SU-DHL-6 (cell line): ENCODE measurements around the gene NEGR1.

Experiments
- H2AFZ ChIP-seq: fragments of 200-600 bp; sonication (generic); 2 replicates; pipeline ENCODE4 v1.6.1; 2014; ENCODE audit warnings: low read depth, mild to moderate bottlenecking, moderate library complexity, mixed read lengths, antibody characterized with exemption, low read length; ENCODE audit not compliant: severe bottlenecking
- H3F3A ChIP-seq: fragments of 200-600 bp; shearing (Covaris generic); 2 replicates; pipeline ENCODE4 v1.6.0; 2016; ENCODE audit warnings: antibody characterized with exemption, mild to moderate bottlenecking; ENCODE audit not compliant: insufficient read depth
- H3K27ac ChIP-seq: fragments of 200-600 bp; sonication (generic); 2 replicates; pipeline ENCODE4 v1.5.1; 2016; ENCODE audit warnings: low read depth, mild to moderate bottlenecking, low read length, moderate library complexity, mixed read lengths
- H3K27me3 ChIP-seq: fragments of 200-600 bp; sonication (generic), shearing (Covaris generic); 2 replicates; pipeline ENCODE4 v1.6.0; 2014; ENCODE audit warnings: mild to moderate bottlenecking, low read length
- H3K36me3 ChIP-seq: fragments of 200-600 bp; sonication (generic); 2 replicates; pipeline ENCODE4 v1.6.1; 2014; ENCODE audit warnings: mild to moderate bottlenecking, low read length, mixed read lengths
- H3K4me2 ChIP-seq: fragments of 300-600, 200-600 bp; shearing (Covaris generic), sonication (generic); 2 replicates; pipeline ENCODE4 v1.6.0; 2014; ENCODE audit warnings: low read length, low read depth, mild to moderate bottlenecking; ENCODE audit not compliant: poor library complexity, severe bottlenecking
- H3K4me3 ChIP-seq: fragments of 200-600 bp; sonication (generic); 2 replicates; pipeline ENCODE4 v1.5.1; 2014; ENCODE audit warnings: antibody characterized with exemption, low read length, mild to moderate bottlenecking, mixed read lengths; ENCODE audit not compliant: insufficient read depth, poor library complexity, severe bottlenecking
- H3K79me2 ChIP-seq: fragments of 200-600 bp; sonication (generic); 2 replicates; pipeline ENCODE4 v1.6.1; 2014; ENCODE audit warnings: mild to moderate bottlenecking, low read length, moderate library complexity; ENCODE audit not compliant: insufficient read depth
- H3K9ac ChIP-seq: fragments of 200-600 bp; sonication (generic); 2 replicates; pipeline ENCODE4 v1.7.0; 2014; ENCODE audit warnings: mild to moderate bottlenecking, low read length
- H3K9me2 ChIP-seq: fragments of 200-600 bp; sonication (generic); replicated peaks from 2 replicates; pipeline ENCODE4 v1.6.1; 2014; ENCODE audit warnings: low read length; ENCODE audit not compliant: insufficient read depth
- H3K9me3 ChIP-seq: fragments of 200-600 bp; sonication (generic); 2 replicates; pipeline ENCODE4 v1.6.1; 2014; ENCODE audit warnings: low read length, mixed read lengths; ENCODE audit not compliant: insufficient read depth
- H4K20me1 ChIP-seq: fragments of 200-600 bp; sonication (generic); 2 replicates; pipeline ENCODE4 v1.6.1; 2014; ENCODE audit warnings: low read depth, mild to moderate bottlenecking, antibody characterized with exemption, low read length, moderate library complexity, mixed read lengths
- EZH2phosphoT487 ChIP-seq: fragments of 200-600 bp; sonication (generic), shearing (Covaris generic); conservative IDR thresholded peaks from 2 replicates; pipeline ENCODE4 v1.6.1; 2018; ENCODE audit warnings: mild to moderate bottlenecking, antibody characterized with exemption, low read length, moderate library complexity, mixed read lengths
- TF ChIP-seq, protein P1 (sequence below): fragments of 200-600 bp; sonication (generic); IDR thresholded peaks from one replicate; pipeline ENCODE4 v1.5.1; 2017; ENCODE audit warnings: antibody characterized with exemption, mild to moderate bottlenecking, low read length, moderate library complexity; ENCODE audit not compliant: insufficient read depth, poor library complexity, severe bottlenecking

Gene NEGR1

GRCh38 chr1:71950579-71950978 lies 331.8 kb downstream of the NEGR1 start:
- no peak overlapping the region for H2AFZ ChIP-seq
- no peaks in the 10 kb centered on the region for H3K36me3 ChIP-seq
- no peaks in the 10 kb centered on the region for H3F3A ChIP-seq
- H3K4me3 ChIP-seq = no peak overlapping the region
- H3K27ac ChIP-seq = no peak overlapping the region
- no peaks in the 10 kb centered on the region for H3K9me2 ChIP-seq
- no peaks in the 10 kb centered on the region for H3K9me3 ChIP-seq
- H3K4me2 ChIP-seq = no peak overlapping the region
- no peaks in the 10 kb centered on the region for H3K27me3 ChIP-seq
- TF ChIP-seq EZH2phosphoT487 = no peak
- TF ChIP-seq, protein P1, sequence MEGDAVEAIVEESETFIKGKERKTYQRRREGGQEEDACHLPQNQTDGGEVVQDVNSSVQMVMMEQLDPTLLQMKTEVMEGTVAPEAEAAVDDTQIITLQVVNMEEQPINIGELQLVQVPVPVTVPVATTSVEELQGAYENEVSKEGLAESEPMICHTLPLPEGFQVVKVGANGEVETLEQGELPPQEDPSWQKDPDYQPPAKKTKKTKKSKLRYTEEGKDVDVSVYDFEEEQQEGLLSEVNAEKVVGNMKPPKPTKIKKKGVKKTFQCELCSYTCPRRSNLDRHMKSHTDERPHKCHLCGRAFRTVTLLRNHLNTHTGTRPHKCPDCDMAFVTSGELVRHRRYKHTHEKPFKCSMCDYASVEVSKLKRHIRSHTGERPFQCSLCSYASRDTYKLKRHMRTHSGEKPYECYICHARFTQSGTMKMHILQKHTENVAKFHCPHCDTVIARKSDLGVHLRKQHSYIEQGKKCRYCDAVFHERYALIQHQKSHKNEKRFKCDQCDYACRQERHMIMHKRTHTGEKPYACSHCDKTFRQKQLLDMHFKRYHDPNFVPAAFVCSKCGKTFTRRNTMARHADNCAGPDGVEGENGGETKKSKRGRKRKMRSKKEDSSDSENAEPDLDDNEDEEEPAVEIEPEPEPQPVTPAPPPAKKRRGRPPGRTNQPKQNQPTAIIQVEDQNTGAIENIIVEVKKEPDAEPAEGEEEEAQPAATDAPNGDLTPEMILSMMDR = no peak
- no peak overlapping the region for H3K9ac ChIP-seq
- H3K79me2 ChIP-seq = no peaks in the 10 kb centered on the region
- no peaks in the 10 kb centered on the region for H4K20me1 ChIP-seq

- Histone ChIP-seq H3K27ac (no peak overlapping the region), H3K79me2 (no peaks in the 10 kb centered on the region), H3K27me3 (no peaks in the 10 kb centered on the region), H3K9me3 (no peaks in the 10 kb centered on the region), H2AFZ (no peak overlapping the region), H3K4me3 (no peak overlapping the region), H3K9ac (no peak overlapping the region), H3K4me2 (no peak overlapping the region), H4K20me1 (no peaks in the 10 kb centered on the region), H3F3A (no peaks in the 10 kb centered on the region), H3K36me3 (no peaks in the 10 kb centered on the region), H3K9me2 (no peaks in the 10 kb centered on the region)
- TF ChIP-seq EZH2phosphoT487 = no peak
- TF ChIP-seq, protein P1 = no peak
These were observed 332.7 kb downstream of the NEGR1 start for GRCh38 chr1:71949681-71950080.

- H3K4me2 ChIP-seq = no peak overlapping the region
- H3K79me2 ChIP-seq = no peaks in the 10 kb centered on the region
- no peaks in the 10 kb centered on the region for H3K9me3 ChIP-seq
- no peaks in the 10 kb centered on the region for H3F3A ChIP-seq
- TF ChIP-seq, protein P1 = no peak
- TF ChIP-seq EZH2phosphoT487 = no peak
- no peak overlapping the region for H2AFZ ChIP-seq
- no peaks in the 10 kb centered on the region for H3K9me2 ChIP-seq
- H3K36me3 ChIP-seq = no peaks in the 10 kb centered on the region
- H3K4me3 ChIP-seq = no peak overlapping the region
- H3K27ac ChIP-seq = no peak overlapping the region
- no peak overlapping the region for H3K9ac ChIP-seq
- H4K20me1 ChIP-seq = no peaks in the 10 kb centered on the region
- no peaks in the 10 kb centered on the region for H3K27me3 ChIP-seq
These were observed 333.8 kb downstream of the NEGR1 start for GRCh38 chr1:71948561-71948960.

- Histone ChIP-seq H3K9ac (no peak overlapping the region), H3K27ac (no peak overlapping the region), H3K4me2 (no peak overlapping the region), H2AFZ (no peak overlapping the region), H3K27me3 (no peaks in the 10 kb centered on the region), H3K79me2 (no peaks in the 10 kb centered on the region), H3K36me3 (no peaks in the 10 kb centered on the region), H4K20me1 (no peaks in the 10 kb centered on the region), H3F3A (no peaks in the 10 kb centered on the region), H3K4me3 (no peak overlapping the region), H3K9me3 (no peaks in the 10 kb centered on the region), H3K9me2 (no peaks in the 10 kb centered on the region)
- TF ChIP-seq, protein P1 = no peak
- TF ChIP-seq EZH2phosphoT487 = no peak
These were observed 338.3 kb downstream of the NEGR1 start for GRCh38 chr1:71944006-71944405.
